IPS-11a (cell line): ENCODE data around the gene SCAF4.

Experiments used
- H3K4me3 ChIP-seq: one replicate; pipeline ENCODE4 v1.5.1; 2013; ENCODE audit warnings: low read depth, low read length, control low read depth

The SCAF4 gene

GRCh38 chr21:31714741-31715365 lies 17.1 kb downstream of the SCAF4 start:
- no peak overlapping the region for H3K4me3 ChIP-seq

- H3K4me3 ChIP-seq: no peak overlapping the region
These were observed 17.8 kb downstream of the SCAF4 start for GRCh38 chr21:31713973-31714740.

- H3K4me3 ChIP-seq: no peak overlapping the region
These were observed 18.8 kb downstream of the SCAF4 start for GRCh38 chr21:31713115-31713514.

GRCh38 chr21:31711745-31712285 lies 20.1 kb downstream of the SCAF4 start:
- H3K4me3 ChIP-seq: no peak overlapping the region

- no peak overlapping the region for H3K4me3 ChIP-seq
These were observed 20.6 kb downstream of the SCAF4 start for GRCh38 chr21:31711326-31711725.

- H3K4me3 ChIP-seq: no peak overlapping the region
These were observed 21.3 kb downstream of the SCAF4 start for GRCh38 chr21:31710586-31710985.

GRCh38 chr21:31708541-31708940 lies 23.4 kb downstream of the SCAF4 start:
- H3K4me3 ChIP-seq: no peak overlapping the region

GRCh38 chr21:31707499-31707898 lies 24.4 kb downstream of the SCAF4 start:
- no peak overlapping the region for H3K4me3 ChIP-seq

GRCh38 chr21:31706562-31706961 lies 25.4 kb downstream of the SCAF4 start:
- no peak overlapping the region for H3K4me3 ChIP-seq

GRCh38 chr21:31700040-31700439 lies 31.9 kb downstream of the SCAF4 start:
- no peak overlapping the region for H3K4me3 ChIP-seq

GRCh38 chr21:31698461-31698860 lies 33.5 kb downstream of the SCAF4 start:
- no peak overlapping the region for H3K4me3 ChIP-seq

- no peak overlapping the region for H3K4me3 ChIP-seq
These were observed 35.5 kb downstream of the SCAF4 start for GRCh38 chr21:31696424-31696823.

- no peak overlapping the region for H3K4me3 ChIP-seq
These were observed 38.7 kb downstream of the SCAF4 start for GRCh38 chr21:31693222-31693621.

- no peak overlapping the region for H3K4me3 ChIP-seq
These were observed 43.1 kb downstream of the SCAF4 start for GRCh38 chr21:31688603-31689368.

- H3K4me3 ChIP-seq: no peak overlapping the region
These were observed 44.8 kb downstream of the SCAF4 start for GRCh38 chr21:31687108-31687507.

- no peak overlapping the region for H3K4me3 ChIP-seq
These were observed 45.5 kb downstream of the SCAF4 start for GRCh38 chr21:31686272-31686915.

- H3K4me3 ChIP-seq: no peak overlapping the region
These were observed 47.0 kb downstream of the SCAF4 start for GRCh38 chr21:31684918-31685317.

GRCh38 chr21:31683029-31683428 lies 48.9 kb downstream of the SCAF4 start:
- no peak overlapping the region for H3K4me3 ChIP-seq

- H3K4me3 ChIP-seq: no peak overlapping the region
These were observed 49.3 kb downstream of the SCAF4 start for GRCh38 chr21:31682620-31683019.

GRCh38 chr21:31678478-31678877 lies 53.4 kb downstream of the SCAF4 start:
- H3K4me3 ChIP-seq: no peak overlapping the region

- no peak overlapping the region for H3K4me3 ChIP-seq
These were observed 54.9 kb downstream of the SCAF4 start for GRCh38 chr21:31677047-31677446.
